HG03571 (cell line): ENCODE measurements around the gene KCNH4.
"Not testable (repeated sequence)": the region's sequence is repeated elsewhere in the genome, so short reads cannot be mapped to it uniquely, and the experiment has no call there.

Experiments used
- ATAC-seq: cut with Tn5 transposase; IDR thresholded peaks from one replicate; pipeline ENCODE4 v1.9.1; 2021; ENCODE audit not compliant: unreplicated experiment

The KCNH4 gene

DNA sequence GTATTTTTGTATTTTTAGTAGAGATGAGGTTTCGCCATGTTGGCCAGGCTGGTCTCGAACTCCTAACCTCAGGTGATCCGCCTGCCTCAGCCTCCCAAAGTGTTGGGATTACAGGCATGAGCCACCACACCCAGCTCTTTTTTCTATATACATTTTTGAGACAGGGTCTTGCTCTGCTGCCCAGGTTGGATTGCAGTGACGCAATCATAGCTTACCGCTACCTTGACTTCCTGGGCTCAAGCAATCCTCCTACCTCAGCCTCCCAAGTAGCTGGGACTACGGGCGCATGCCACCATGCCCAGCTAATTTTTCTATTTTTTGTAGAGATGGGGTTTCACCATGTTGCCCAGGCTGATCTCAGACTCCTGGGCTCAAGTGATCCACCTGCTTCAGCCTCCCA lies 40.3 kb downstream of the KCNH4 start:
- not testable (repeated sequence) for ATAC-seq

DNA sequence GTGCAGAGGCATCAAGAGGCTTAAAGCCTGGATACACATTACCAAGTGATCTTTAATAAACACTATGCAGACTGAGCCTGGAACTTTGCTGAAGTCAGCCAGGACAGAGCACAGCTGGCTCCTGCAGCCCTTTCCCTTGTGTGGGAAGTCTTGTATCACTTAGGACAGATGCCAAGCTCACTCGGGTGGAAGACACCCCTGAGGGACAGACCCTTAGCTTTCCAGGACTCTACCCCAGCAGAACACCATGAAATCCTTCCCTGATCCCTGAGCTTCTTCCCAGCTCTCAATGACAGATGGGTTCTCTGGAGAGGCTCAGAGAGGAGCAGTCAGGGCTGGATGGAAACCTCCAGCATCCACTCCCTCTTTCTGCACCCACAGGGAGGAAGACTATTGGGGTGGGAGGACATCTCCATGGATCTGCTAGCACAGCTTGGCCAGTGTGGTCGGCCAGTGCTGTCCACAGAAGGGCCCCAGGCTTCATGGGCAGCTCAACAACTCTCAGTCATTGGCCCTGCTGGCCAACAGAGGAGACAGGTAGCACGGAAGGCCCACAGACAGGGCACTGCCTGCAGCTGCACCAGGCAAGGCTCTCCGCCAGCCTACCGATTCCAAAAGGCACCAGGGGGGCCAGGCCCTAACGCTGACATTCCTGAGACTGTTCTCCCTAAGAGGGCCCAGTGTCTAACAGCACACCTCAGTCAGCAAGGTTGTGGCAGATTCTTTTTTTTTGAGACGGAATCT lies 42.0 kb downstream of the KCNH4 start:
- ATAC-seq = no peak

DNA sequence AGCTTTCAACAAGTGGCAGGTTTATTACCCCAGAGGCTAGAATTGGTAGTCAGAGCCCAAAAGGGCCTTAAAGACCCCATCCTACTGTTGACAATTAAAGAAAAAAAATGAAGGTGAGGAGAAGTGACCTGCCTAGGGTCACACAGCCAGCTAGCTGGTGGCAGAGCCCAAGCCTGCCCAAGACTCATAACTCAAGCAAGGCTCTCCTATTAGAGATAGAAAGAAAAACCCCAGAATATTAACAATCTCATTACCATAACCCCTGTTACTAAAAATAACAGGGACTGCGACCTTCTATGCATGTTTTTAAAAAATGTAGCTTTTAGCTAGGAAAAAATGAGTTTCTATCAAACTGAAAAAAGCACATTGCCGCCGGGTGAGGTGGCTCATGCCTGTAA lies 44.3 kb downstream of the KCNH4 start:
- ATAC-seq = no peak

DNA sequence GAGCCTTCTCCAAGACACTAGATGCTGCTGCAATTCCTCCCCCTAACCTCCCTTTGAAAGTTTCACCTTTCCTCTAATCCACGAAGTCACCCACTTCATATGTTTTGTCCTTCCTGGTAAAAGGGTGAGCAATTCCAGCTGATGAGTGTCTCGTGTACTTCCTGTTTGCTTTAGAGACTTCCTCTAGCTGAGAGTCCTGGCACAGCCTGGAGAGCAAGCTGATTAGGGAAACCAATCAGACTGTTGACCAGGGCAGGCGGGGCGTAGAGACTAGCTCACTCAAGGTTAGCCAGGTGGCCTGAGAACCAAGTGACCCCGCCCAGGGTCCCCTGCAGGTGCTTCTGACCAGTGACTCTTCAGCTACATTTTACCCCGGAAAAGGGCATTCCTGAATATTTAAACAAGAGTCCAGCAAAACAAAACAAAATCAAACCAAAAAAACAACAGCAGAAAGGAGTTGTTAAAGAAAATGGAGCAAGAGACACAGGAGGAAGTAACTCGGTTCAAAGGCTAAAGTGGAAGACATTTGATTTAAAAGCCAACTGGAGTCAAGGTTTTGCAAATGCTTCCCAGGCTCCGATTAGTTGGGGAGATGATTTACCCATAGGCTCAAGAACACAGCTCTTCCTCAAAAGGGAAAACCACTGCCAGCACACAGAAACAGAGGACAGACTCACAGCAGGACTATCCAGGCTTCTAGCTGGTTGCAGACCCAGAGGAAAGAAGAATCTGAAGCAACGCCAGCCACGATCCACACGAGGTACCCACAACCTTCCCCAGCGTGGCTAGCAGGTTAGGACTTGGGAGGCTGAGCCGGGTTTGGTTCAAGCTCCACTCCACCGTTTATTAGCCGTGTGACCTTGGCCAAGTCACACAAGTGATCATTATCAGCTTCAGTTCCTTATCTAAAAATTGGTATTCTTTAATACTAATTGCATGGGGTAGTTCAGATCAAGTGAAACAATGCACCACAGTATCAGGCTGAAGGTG lies 45.0 kb downstream of the KCNH4 start:
- ATAC-seq = no peak

DNA sequence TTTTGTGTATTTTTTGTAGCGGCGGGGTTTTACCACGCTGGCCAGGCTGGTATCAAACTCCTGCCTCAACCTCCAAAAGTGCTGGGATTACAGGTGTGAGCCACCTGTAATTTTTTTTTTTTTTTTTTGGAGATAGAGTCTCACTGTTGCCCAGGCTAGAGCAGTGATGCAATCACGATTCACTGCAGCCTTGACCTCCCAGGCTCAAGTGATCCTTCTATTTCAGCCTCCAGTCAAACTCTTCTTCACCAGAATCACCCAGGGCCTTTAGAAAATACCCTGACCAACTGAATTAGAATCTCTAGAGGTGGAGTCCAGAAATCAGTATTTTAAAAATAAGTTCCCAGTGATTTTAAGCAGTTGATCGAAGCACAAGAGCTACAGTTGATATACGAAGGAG lies 45.8 kb downstream of the KCNH4 start:
- no peak for ATAC-seq

DNA sequence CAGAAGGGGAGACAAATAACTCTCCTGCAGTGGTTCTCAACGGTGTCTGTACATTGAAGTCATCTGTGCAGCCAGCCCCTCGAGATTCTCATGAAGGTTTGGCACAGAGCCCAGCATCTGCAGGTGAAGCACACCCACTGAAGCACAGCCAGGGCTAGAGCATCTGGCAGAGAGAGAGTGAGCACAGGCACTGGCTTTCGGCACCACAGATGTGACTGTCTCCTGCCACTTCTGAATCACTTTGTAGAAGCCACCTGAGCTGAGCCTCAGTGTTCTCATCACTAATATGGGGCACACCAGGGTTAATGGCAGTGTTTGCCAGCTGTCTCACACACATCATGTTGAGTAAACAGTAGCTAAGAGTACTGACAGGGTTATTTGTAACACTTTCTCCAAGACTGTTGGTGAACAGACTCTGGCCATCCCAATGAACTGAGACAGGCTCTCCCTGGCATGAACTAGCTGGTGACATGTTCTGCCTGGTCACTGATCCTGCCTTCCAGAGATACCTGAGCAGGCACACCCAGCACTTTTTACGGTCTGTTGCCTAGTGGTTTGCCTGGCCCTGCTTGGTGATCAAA lies 47.4 kb downstream of the KCNH4 start:
- no peak for ATAC-seq

DNA sequence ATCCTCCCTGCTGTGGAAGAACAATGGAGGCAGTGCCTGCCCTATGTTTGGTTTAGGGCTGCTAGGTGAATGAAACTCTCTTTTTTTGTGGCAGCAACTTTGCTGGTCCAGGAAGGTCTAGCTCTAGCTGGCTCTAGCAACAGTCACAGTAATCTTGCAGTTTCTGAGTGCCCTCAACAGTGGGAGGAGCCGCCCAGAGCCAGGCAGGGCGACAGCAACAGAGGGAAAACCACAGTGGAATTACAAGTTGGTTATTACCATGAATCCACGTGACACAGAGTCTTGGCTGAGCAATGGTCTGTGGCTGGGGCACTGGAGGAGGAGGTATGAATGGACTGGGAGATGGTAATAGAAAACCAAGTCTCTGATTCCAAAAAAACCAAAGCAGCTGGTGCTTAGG lies 48.0 kb downstream of the KCNH4 start:
- no peak for ATAC-seq

DNA sequence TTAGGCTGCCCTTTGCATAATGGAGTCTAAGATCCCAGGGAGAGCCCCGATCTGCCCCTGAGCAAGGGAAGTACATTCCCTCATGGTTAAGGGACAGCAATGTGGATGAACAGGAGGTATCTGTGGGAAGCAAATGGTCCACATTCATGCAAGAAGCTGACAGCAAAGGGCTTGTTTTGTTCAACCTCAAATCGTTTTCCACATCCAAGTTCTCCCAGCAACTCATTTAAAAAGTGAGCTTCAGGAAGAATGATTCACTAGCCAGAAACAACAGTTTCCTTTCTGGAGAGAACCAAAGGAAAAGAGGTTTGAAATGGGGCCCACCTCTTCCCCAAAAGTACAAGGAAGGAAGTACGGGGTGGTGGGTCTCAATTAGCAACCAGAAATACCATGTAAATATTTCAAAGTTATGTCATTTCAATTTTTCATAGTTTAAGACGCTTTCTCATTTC lies 48.9 kb downstream of the KCNH4 start:
- no peak for ATAC-seq

DNA sequence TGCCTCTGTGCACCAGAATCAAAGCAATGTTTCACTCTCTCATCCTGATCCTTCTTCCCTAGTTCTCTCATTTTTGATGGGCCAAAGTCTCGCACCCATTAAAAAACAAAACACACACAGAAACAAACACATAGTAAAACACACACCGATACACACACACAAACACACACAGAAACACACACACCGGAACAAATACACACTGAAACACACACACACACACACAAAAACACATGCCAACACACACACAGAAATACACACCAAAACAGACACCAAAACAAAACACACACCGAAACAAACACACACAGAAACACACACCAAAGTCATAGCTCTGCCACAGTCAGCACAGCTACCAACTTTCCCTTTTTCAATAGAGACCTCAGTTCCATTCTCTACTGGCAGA lies 49.7 kb downstream of the KCNH4 start:
- no peak for ATAC-seq

DNA sequence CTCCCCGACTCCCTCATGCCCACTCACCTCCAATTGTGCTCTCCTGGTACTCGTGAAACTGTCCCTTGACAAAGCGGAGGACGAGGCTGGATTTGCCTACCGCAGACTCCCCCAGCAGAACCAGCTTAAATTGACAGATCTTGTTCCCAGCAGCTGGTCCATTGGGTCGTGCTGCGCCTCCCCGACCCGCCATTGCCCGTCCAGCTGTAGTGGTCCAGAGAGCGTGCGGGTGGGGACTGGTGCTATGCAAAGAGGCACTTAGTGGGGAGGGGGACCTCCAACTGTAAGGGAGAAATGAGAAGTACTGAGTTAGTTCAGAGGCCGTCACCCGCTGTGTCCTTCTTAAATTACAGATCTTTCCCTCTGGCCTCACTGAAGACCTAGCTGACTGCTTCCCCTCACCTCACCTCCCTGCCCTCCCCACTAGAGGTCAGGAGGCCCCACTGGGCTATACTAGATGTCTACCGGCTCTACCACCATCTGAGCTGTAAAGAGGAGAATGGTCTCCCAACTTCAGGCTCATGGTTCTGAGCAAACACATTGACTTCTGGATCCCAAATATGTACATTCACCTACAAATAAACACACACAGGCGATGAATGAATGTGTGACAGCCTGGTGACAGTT lies 50.5 kb downstream of the KCNH4 start:
- ATAC-seq = no peak

DNA sequence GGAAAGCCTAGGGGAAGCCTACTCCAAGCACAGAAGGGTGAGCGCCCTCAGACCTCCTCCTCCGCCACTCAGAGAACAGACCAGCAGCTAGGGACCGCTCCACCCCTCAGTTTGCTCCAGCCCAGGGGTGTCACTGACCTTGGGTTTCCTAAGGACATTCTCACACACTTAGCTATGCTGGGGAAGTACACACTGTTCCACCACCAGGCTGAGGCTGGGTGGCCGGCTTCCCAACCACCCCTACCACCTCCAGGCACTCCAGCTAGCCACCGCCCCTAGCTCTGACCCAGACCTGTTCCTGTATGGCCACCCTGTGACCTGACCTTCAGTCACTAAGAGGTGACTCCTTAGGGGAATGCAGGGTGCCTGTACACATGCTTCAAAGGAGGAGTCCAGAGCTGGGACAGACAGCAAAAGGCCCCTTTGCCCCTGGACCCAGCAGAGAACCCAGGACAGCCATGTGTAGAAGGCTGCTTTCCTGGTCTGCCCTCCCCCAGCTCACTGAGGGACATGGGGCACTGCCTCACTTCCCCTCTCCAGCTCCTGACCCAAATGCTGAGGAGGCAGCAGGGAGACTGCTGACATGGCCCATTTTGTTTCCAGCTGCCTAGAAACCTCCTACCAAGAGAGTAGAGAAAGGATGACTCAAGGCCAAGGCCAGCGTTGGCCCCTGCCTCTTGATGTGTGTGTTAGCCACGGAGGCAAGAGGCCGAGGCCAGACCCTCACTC lies 51.7 kb downstream of the KCNH4 start:
- no peak for ATAC-seq

DNA sequence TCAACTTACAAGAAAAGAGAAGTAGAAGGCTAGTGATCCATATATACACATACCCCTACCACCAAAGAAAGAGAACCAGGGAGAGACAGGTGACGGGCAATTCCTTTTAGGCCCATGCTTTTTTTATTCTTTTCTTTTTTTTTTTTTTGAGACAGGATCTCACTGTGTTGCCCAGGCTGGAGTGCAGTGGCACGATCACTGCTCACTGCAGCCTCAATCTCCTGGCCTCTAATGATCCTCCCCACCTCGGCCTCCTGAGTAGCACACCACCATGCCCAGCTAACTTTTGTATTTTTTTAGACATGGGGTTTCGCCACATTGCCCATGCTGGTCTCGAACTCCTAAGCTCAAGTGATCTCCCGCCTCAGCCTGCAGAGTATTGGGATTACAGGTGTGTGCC lies 53.5 kb downstream of the KCNH4 start:
- no peak for ATAC-seq

DNA sequence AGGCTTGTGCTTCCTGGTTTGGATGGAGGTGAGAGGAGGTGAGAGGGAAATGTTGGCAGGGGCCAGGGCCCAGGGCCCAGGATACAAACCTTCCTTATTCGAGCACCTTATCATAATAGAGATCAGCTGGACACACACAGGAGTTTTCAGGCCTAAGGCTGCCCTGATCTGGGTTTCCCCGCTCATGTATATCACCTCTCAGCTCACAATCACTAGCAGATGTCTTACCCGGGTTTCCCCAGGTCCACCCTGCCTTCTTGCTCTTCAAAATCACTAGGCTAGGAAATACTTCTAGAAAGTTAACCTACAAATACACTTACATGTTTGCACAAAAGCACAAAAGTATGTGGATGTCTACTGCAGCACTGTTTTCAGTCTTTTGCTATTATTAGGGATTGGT lies 54.1 kb downstream of the KCNH4 start:
- ATAC-seq = no peak

DNA sequence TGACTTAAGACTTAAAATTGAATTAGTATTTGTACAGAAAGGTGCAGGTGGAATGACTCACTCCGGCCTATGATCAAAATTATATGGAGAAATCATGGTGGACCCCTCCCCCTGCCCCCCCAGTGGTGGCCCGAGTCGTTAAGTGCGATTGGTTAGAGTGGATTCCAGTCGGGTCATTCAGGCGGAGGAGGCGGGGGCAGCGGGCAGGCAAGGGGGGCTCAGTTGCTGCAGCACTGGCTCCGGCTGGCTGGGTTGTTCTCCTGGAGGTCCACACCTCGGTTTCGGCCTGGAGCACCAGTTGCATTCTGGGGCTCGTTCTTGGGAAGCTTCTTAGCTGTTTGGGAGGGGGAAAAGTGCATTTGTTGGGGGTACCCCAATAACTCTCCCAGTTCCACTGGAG lies 55.4 kb downstream of the KCNH4 start:
- ATAC-seq = no peak

DNA sequence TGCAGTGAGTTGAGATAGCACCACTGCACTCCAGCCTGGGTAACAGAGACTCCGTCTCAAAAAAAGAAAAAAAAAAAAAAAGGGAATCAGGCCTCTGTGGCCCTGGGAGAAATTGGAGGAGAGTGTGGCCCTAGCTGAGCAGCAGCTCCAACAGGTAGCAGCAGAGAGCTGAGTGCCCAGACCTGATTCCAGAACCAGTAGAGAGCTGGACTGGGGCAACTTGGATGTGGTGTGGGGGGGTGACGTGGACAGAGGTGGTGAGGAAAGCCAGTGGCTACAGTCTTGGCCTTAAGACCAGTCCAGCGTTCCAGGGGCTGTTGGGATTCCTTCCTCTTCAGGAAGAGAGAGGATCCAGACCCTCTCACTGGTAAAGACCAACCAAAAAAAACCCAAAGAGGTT lies 56.7 kb downstream of the KCNH4 start:
- no peak for ATAC-seq

DNA sequence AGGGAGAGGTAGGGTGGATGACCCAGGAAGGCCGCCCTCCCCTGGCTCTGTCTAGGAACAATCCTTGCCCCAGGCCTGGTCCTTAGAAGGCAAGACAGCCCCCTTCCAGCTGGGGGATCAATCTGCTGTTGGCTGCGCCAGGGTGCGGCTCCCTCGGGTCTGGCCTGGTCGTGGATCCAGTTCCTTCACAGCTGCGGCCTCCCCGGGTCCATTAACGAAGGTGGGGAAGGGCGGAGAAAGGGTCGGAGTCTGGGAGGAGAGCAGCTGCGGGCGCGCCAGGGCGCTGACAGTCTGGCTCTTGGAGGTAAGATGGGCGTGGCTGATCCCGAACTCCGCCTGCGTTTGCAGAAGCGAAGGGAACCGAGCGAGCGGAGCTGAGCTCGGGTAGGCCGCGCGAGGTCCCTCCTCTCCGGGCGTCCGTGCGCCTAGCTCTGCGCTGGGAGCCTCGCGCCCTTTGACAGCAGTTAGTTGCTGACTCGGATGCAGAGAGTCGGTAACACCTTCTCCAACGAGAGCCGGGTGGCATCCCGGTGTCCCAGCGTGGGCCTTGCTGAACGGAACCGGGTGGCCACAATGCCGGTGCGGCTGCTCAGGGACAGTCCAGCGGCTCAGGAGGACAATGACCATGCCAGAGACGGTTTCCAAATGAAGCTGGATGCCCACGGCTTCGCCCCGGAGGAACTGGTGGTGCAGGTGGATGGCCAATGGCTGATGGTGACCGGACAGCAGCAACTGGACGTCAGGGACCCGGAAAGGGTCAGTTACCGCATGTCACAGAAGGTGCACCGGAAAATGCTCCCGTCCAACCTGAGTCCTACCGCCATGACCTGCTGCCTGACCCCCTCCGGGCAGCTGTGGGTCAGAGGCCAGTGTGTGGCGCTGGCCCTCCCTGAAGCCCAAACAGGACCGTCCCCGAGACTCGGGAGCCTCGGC lies 58.3 kb downstream of the KCNH4 start, which contains the start of gene HSPB9:
HSPB9 (plus strand) TSS at position 434 of the 933 bp plus-strand sequence; CDS start at position 481, 47 bp downstream.
- no peak for ATAC-seq

DNA sequence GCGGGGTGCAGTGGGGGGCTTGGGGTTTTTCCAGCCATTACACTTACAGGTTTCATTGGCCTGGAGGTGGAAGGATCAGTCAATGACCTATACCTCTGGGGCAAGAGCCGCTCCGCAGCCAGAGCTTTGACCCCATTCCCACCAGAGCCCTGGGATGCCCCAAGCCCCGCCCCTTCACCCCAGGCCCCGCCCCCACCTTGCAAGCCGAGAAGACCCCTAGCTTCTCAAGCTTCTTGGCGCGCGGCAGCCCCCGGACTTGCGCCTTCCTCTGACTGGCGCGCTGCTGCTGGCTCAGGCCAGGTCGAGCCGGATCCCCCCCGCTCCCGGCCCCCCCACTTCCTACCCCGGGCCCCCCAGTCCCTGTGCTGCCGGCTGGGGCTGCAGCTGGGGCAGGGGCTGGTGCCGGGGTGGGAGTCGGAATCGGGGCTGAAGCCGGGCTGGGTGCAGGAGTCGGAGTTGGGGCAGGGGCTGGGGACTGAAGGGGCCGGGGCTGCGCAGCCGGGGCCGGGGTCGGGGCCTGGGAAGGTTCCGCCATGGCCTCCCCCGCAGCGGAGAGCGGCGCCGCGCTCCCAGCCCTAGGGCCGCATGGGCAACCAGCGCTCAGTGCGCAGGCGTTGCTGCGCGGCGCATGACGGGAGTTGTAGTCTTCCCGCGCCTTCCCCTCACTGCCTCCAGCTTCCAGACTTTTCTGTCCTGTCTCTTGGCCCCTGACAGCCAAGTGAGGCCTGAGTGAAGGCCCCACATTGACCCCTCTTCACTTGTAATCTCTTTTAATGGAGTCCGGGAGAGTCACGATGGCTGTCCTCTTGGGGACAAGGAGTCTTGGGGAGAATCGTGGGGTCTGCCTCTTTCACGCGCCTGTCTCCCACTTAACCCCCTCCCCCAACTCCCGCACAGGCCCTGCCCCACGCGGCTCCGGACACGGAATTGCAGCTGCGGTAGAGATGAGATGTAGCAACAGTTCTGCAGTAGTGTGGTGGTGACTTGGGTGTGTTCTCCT lies 59.9 kb downstream of the KCNH4 start, which contains the start of gene KAT2A:
KAT2A (minus strand) TSS at position 598 of the 1,000 bp plus-strand sequence; CDS start at position 535, 63 bp downstream.
- ATAC-seq = peak; percentile 54
